C4-2B (cell line): ENCODE data around the gene FAM174B.

Experiments used
- ZFX ChIP-seq: fragments of 450-650 bp; IDR thresholded peaks from 2 replicates; pipeline ENCODE4 v1.6.1; 2017
- TF ChIP-seq, protein P1 (sequence below): fragments of 450-650 bp; conservative IDR thresholded peaks from 2 replicates; pipeline ENCODE4 v1.5.1; 2017; ENCODE audit warnings: mild to moderate bottlenecking

DNA sequence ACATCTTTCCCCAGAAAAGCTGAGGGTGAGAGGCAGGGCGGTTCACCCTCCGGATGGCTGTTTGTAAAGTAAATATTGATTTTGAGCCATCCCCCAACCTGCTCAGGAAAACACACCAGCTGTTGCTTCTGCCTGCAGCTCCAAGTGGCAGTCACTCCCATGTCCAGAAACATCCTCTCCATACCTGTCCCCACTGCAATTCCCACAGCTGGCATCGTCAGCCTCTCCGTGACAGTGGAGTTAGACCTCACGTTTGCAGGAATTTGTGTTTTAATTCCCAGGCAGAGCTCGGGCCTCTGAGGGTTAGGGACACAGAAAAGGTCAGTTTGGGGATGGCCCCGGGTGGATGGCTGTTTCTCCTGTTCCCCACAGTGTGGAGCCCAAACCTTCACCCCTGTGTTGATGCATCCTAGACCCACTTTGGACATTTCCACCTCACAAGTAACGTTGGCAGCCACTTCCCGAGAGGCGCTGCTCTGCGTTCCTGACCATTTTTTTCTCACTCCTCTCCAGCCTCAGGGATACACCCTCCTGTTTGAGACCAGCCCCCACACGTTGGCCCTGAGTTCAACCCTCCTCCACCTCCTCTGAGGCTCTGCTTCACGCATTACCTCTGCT lies 11.8 kb upstream of the FAM174B start:
- TF ChIP-seq, protein P1, sequence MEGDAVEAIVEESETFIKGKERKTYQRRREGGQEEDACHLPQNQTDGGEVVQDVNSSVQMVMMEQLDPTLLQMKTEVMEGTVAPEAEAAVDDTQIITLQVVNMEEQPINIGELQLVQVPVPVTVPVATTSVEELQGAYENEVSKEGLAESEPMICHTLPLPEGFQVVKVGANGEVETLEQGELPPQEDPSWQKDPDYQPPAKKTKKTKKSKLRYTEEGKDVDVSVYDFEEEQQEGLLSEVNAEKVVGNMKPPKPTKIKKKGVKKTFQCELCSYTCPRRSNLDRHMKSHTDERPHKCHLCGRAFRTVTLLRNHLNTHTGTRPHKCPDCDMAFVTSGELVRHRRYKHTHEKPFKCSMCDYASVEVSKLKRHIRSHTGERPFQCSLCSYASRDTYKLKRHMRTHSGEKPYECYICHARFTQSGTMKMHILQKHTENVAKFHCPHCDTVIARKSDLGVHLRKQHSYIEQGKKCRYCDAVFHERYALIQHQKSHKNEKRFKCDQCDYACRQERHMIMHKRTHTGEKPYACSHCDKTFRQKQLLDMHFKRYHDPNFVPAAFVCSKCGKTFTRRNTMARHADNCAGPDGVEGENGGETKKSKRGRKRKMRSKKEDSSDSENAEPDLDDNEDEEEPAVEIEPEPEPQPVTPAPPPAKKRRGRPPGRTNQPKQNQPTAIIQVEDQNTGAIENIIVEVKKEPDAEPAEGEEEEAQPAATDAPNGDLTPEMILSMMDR: no peak
- no peak for TF ChIP-seq ZFX
